Activated T-cell treated with anti-CD3 and anti-CD28 coated beads for 24 hours (primary cell): ENCODE data around the gene SDF2L1.
A peak's percentile ranks its signal among the peaks of the same experiment; 100 is the strongest.
"Not testable (repeated sequence)": the region's sequence is repeated elsewhere in the genome, so short reads cannot be mapped to it uniquely, and the experiment has no call there.

Experiments used
- DNase-seq: peaks from one replicate; pipeline ENCODE4 v3.0.0-alpha.2; 2020; ENCODE audit warnings: low read depth

SDF2L1 gene

DNA sequence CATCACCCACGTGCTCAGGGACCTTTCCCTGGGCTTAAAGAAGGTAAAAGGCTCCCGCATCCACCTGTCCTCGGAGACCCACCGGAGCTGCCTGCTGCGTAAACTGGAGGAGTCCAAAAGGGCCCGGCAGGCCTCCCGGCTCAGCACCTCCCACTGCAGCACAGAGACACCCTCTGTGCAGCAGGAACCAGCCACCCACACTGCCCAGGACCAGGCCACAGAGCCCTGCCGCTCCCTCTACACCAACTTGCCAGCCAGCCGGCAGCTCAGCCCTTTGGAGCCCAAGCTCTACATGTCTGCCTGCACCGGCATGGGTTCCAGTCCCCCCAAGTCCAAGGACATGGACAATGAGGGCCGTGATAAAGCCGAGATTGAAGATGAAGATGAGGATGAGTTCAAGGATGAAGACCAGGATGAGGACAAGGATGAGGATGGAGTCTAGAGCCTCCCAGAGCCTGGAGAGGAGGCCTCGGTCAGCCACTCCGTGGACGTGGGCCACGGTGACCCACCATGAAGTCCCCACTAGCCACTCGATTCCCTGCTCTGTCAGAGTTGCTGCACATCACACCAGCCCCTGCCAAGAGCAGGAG, 5.4 kb upstream of the SDF2L1 start:
- no peak for DNase-seq

DNA sequence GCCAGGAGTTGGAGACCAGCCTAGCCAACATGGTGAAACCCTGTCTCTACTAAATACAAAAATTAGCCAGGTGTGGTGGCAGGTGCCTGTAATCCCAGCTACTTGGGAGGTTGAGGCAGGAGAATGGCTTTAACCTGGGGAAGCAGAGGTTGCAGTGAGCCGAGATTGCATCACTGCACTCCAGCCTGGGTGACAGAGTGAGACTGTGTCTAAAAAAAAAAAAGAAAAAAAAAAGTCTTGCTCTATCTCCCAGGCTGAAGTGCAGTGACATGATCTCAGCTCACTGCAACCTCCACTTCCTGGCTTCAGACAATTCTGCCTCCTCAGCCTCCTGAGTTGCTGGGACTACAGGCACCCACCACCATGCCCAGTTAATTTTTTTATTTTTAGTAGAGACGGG, 4.7 kb upstream of the SDF2L1 start:
- not testable (repeated sequence) for DNase-seq

- no peak for DNase-seq
Observed at GRCh38 chr22:21639359-21639758, 2.7 kb upstream of the SDF2L1 start.

DNA sequence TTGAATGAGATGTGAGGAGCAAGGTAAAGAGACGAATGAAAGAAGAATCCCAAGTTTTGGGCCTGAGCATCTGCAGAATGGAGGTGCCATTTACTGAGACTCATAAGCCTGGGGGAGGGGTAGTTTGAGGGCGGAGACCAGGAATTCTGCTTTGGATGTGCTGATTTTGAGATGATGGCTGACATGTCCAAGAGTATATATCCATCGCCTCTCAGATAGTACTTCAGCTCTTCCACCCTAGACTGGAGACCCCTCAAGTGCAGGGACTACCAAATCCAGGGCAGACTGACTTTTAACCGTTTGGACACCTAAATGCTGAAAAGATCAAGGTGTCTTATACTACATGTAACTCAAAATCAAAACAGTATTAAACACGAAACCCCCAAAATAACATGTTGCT, 1.3 kb upstream of the SDF2L1 start:
- DNase-seq, result no peak

- DNase-seq, result no peak
Observed at GRCh38 chr22:21641417-21641788, 699 bp upstream of the SDF2L1 start.

- DNase-seq, result no peak
Observed at GRCh38 chr22:21642584-21643448, 714 bp downstream of the SDF2L1 start.

GRCh38 chr22:21643533-21644357, 1.6 kb downstream of the SDF2L1 start:
- DNase-seq, result no peak

GRCh38 chr22:21645513-21645912, 3.4 kb downstream of the SDF2L1 start:
- DNase-seq, result not testable (repeated sequence)

DNA sequence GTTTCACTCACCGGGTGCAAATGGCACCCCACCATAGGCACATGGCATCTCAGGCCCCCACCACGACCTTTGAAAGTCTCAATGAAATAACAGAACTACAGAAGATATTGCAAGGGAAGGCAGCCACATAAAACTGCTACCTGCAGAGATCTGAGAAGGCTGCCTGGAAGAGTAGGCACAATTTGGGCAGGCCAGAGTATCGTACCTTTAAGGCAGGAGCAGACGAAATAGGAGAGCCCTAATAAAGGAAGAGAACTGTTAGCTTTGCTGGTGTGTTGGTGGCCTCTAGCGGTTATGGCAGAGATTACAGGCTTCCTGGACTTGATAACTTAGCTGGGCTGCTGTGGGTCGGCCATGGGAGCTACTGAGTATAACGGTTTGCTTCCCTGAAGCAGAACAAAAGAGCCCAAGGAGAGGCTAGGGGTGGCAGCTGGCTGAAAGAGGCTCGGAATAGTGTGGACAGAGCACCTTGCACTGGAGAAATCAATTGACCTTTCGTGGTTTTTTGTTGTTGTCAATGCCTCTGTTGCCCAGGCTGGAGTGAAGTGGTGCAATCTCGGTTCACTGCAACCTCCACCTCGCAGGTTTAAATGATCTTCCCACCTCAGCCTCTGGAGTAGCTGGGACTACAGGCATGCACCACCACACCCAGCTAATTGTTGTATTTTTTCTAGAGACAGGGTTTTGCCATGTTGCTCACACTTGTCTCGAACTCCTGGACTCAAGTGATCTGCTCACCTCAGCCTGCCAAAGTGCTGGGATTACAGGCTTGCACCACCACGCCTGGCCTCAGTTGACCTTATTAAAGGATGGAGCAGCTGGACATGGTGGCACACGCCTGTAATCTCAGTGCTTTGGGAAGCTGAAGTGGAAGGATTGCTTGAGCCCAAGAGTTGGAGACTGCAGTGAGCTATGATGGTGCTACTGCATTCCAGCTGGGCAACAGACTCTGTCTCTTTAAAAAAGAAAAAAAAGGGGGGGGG, 4.8 kb downstream of the SDF2L1 start:
- peak; percentile 63 for DNase-seq

- no peak for DNase-seq
Observed at GRCh38 chr22:21650280-21650679, 8.2 kb downstream of the SDF2L1 start.

DNA sequence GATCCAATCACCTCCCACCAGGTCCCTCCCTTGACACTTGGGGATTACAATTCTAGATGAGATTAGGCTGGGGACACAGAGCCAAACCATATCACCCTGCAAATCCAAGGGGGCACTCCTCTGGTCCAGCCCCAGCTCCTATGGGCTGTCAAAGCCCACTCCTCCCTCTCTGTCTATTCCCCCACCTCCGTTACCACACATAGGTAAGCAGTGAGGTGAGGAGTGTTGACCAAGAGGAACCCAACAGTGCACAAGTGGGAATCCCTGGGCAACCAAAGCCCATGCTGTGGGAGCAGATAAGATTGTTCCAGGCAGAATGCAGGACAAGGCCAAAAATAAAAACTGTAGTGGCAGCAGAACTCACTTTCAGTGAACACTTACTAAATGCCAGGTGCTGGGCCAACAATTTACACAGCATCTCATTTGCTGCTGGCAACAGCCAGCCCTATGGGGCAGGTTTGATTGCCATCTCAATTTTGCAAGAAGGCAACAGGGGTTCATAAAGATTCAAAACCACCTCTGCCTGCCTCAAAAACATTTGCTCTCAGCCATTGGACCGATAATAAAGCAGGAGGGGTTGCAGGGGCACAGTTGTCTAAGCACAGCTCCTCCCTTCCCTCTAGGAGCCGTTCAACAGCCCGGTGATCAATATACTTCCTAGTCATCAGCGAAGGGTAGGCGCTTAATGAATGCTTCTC, 8.9 kb downstream of the SDF2L1 start:
- no peak for DNase-seq

GRCh38 chr22:21651521-21652009, 9.5 kb downstream of the SDF2L1 start:
- DNase-seq, result no peak

- peak; percentile 78 for DNase-seq
Observed at GRCh38 chr22:21652010-21652546, 10.0 kb downstream of the SDF2L1 start.

DNA sequence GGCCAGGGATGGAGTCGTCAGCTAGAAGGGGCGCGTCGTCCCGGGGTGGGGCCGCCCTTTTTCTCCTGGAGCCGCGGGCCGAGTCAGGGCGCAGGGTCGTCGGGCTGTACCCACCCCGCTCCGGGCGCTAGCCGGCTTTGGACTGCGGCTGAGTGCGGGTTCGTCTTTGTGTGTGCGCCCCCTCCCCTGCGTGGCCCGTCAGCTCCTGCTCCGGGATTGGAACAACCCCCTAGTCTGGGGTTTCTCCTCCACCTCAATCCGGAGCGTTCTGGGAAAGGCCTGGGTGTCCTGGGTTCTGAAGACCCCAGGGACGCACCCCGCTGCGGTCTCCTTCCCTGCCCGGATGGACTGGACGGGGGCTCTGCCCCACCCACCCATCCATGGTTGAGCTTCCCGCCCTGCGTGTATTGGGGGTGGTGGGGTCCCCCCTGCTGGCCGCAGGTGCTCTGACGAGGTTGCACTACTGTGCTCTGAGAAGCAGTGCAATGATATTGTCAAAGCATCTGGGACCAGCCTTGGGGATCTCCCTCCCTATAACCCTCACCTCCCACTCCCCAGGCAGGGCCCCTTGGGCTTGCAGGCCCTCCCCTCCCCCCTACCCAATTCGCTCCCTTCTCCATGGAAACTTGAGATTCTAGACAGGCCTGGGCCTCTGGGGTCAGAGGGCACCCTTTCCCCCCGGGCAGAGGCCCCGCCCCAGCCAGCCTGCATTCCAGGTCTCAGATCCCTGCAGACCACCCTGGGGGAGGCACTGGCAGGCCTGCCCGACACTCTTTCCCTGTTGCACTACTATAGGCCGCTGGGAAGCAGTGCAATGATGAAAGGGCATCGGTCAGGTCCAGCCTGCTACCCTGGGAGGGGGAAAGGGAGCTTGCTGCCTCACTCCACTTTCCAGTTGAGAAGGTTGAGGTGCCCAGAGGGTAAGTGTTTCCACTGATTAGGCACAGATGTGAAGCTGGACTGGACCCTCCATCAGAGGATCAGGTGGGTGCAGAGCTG, 10.7 kb downstream of the SDF2L1 start:
- no peak for DNase-seq

GRCh38 chr22:21657020-21657359, 14.9 kb downstream of the SDF2L1 start:
- no peak for DNase-seq

GRCh38 chr22:21657360-21658032, 15.4 kb downstream of the SDF2L1 start:
- DNase-seq, result peak; percentile 67

DNA sequence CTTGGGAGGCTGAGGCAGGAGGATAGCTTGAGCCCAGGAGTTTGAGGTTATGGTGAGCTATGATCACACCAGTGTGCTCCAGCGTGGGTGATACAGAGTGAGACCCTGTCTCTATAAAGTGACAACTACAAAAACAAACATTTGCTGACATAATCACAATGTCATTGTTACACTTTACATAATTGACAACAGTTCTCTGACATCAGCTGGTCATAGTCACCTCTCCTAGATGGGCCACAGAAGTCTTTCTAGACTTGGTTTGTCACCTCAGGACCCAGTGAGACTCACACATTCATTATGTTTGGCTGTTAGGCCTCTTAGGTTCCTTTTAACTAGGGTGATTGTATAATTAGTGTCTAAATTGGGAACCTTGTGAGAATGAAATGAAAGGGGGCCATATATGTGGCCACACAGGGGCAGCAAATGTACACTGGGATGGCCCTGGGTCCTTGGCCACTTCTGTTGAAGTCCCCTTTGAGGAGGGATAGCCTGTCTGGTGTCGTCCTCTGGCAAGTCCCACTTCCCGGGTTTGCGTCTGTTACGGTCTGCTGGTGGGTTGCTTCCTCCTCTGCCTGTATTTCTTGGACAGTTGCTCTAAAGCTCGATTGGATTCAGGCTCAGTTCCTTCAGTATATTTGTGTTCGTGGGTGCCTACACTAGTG, 17.9 kb downstream of the SDF2L1 start:
- DNase-seq, result no peak

GRCh38 chr22:21660904-21661303, 18.8 kb downstream of the SDF2L1 start:
- DNase-seq, result no peak
